Fibroblast of mammary gland (primary cell): ENCODE results near the gene TBC1D22A.

Source experiments
- DNase-seq: peaks from one replicate; pipeline ENCODE4 v3.0.0-alpha.2; 2010; ENCODE audit warnings: low read depth
- H3K4me3 ChIP-seq: 2 replicates; pipeline ENCODE4 v1.5.1; 2011; ENCODE audit warnings: low read depth, mild to moderate bottlenecking, low read length, moderate library complexity; ENCODE audit not compliant: control insufficient read depth
- TF ChIP-seq, protein P1 (sequence below): conservative IDR thresholded peaks from 2 replicates; pipeline ENCODE4 v1.5.1; 2011; ENCODE audit warnings: low read depth, low read length, inconsistent platforms; ENCODE audit not compliant: control insufficient read depth, insufficient read depth

Gene TBC1D22A

DNA sequence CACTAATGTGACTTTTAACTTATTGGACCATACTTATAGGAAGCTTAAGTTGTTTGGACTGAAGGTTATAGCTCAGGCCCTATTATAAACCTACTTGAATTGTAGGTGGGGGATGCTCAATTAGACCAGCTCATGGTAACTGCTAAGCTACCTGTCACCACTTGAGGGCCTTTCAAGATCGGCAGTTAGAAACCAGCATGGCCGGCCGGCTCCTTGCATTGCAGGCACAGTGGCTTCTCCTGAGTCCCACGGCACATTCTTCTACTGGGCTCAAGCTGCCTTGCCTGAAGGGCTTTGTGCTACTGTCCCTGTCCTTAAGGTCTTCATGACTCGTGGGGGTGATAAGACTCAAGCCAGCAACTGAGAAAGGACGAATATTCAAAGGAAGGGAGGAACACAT, 70.8 kb downstream of the TBC1D22A start:
- no peak for DNase-seq
- H3K4me3 ChIP-seq, result no peak overlapping the region
- TF ChIP-seq, protein P1, sequence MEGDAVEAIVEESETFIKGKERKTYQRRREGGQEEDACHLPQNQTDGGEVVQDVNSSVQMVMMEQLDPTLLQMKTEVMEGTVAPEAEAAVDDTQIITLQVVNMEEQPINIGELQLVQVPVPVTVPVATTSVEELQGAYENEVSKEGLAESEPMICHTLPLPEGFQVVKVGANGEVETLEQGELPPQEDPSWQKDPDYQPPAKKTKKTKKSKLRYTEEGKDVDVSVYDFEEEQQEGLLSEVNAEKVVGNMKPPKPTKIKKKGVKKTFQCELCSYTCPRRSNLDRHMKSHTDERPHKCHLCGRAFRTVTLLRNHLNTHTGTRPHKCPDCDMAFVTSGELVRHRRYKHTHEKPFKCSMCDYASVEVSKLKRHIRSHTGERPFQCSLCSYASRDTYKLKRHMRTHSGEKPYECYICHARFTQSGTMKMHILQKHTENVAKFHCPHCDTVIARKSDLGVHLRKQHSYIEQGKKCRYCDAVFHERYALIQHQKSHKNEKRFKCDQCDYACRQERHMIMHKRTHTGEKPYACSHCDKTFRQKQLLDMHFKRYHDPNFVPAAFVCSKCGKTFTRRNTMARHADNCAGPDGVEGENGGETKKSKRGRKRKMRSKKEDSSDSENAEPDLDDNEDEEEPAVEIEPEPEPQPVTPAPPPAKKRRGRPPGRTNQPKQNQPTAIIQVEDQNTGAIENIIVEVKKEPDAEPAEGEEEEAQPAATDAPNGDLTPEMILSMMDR, result no peak

DNA sequence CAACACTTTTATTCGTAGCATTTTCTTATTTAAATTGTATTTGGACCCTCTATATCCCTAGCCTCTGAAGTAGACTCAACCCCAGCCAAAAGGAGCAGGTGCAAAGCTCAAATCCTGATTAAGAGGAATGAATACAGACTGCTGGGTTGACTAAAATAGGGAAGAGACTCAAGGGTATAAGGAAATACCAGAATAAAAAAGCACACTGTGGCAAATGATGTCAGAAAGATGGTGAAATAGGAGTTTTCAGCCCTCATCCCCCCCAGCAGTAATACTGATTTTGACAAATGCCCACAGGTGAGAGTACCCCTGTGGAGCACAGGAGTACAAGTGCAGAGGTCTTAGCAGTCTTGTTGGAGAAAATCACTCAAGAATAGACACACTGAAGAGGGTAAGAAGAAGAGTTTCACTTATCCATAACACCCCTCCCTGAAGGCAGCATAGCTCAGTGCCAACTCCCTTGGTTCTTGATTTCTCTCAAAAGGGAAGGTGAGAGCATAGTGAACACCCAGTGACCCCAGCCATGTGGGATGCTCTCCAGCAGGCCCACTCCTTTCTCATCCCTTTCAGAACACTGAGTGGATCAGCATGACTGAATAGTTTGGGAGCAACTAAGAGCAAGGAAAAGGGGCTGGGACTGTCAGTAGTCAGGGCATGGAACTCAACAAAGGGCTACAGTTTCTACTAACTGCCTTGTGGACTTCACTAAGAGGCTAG, 71.7 kb downstream of the TBC1D22A start:
- no peak for DNase-seq
- H3K4me3 ChIP-seq, result no peak overlapping the region
- TF ChIP-seq, protein P1, result no peak

DNA sequence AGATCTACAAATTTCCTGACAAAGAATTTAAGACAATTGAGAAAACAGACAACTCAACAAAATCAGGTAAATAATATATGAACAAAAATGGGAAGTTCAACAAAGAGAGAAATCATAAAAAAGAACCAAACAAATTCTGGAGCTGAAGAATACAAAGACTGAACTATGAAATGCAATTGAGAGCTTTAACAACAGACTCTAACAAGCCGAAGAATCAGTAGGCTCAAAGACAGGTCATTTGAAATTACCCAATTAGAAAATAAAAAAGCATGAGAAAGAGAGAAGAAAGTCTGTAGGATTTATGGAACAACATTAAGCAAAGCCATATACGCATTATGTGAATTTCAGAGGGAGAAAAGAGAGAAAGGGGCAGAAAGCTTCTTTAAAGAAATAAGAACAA, 72.8 kb downstream of the TBC1D22A start:
- DNase-seq, result no peak

DNA sequence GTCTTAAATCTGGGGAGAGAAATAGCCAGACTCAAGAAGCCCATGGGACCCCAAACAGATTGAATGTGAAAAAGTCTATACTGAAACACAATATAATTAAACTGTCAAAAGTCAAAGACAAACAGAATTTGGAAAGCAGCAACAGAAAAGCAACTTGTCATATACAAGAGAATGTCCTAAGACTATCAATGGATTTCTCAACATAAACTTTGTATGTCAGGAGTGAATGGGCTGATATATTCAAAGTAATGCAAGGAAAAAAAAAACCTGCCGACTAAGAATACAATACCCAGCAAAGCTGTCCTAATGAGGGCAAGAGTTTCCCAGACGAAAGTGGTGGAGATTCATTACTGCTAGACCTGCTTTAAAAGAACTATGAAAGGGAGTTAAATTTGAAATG, 73.2 kb downstream of the TBC1D22A start:
- DNase-seq, result no peak
- TF ChIP-seq, protein P1, result no peak
- H3K4me3 ChIP-seq, result no peak overlapping the region

More for the DNA sequence above, 72.8 kb downstream of the TBC1D22A start:
- H3K4me3 ChIP-seq, result no peak overlapping the region
- TF ChIP-seq, protein P1, result no peak

DNA sequence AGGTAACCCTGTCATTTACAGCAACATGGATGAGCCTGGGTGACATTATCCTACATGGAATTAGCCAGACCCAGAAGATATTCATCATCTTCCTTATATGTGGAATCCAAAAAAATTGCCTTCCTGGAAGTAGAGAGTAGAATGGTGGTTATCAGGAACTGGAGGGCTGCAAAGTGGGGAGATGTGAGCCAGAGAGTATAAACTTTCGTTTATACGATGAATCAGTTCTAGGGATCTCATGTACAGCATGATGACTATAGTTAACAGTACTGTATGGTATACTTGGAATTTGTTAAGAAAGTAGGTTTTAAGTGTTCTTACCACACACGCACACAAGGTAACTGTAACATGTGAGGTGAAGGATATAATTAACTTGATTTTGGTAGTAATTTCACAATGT, 79.1 kb downstream of the TBC1D22A start:
- no peak for DNase-seq
- TF ChIP-seq, protein P1, result no peak

DNA sequence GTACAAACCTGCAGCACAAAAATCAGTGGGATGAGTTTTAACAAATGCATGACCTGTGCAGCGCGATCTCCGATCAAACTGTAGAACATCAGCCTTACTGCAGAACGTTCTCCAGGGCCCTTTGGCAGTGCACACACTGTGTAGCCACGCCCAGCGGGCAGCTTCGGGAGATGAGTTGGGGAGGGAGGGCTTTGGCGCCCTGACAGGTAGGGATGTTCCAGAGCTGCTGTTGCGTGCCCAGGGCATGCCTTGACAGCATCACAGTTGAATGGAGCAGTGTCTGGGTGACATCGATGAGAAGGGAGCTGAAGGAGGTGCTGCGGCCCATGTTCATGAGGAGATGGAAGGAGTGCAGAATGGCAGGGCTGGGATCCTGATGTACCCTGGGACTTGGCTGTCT, 80.2 kb downstream of the TBC1D22A start:
- no peak for DNase-seq
- TF ChIP-seq, protein P1, result no peak
- H3K4me3 ChIP-seq, result no peak overlapping the region

More for the DNA sequence above, 79.1 kb downstream of the TBC1D22A start:
- no peak overlapping the region for H3K4me3 ChIP-seq

DNA sequence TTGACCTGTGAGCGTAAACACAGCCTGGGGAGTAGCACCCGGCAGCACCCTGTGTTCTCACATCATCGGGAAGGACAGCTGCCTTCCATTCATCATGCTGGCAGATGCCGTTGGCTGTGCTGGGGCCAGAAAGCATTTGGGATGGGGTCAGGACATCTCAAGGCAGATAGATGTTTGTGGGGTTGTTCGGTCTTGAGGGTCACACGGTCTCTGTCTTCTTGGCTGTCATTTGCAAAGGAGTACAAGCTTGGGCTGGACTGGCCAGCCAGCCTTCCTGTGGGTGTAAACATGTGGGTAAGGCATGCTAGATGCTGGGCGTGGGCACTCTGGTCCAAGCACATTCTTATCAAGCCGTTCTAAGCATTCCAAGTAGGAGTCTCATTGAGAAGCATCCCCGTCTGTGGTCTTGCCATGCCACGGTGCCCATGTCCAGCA, 81.4 kb downstream of the TBC1D22A start:
- no peak for DNase-seq
- TF ChIP-seq, protein P1, result no peak
- no peak overlapping the region for H3K4me3 ChIP-seq
